Upper lobe of left lung (tissue), 6 donors: ENCODE results near the gene KHNYN. TPM values are rescaled to one million over a fixed set of nuclear protein-coding genes. Genes with fewer than 3 reads are reported as not detected.

Experiments used
- ATAC-seq, 2 donors: fragments of 200-7000 bp; cut with Tn5 transposase; one replicate each; pipeline ENCODE4 v1.9.1; 2022; ENCODE audit warnings: mild to moderate bottlenecking in 2 of 2, moderate library complexity in 2 of 2; ENCODE audit not compliant: low FRiP score in 2 of 2
- DNase-seq, 2 donors: peaks; one replicate each; pipeline ENCODE4 v3.0.0-alpha.2; 2019 to 2020
- H3K27ac ChIP-seq, 4 donors: fragments of 200-600 bp; sonication (generic); one replicate each; pipeline ENCODE4 v1.5.1; 2016 to 2019
- H3K27me3 ChIP-seq, 4 donors: fragments of 200-600 bp; sonication (generic); one replicate each; pipeline ENCODE4 v1.5.1; 2017 to 2019
- H3K36me3 ChIP-seq, 4 donors: fragments of 200-600 bp; sonication (generic); one replicate each; pipeline ENCODE4 v1.5.1; 2016 to 2019
- H3K4me1 ChIP-seq, 4 donors: fragments of 200-600 bp; sonication (generic); one replicate each; pipeline ENCODE4 v1.5.1; 2018 to 2019
- H3K4me3 ChIP-seq, 4 donors: fragments of 200-600 bp; sonication (generic); one replicate each; pipeline ENCODE4 v1.5.1; 2017 to 2019; ENCODE audit warnings: mild to moderate bottlenecking in 2 of 4, moderate library complexity in 1 of 4
- H3K9me3 ChIP-seq, 4 donors: fragments of 200-600 bp; sonication (generic); one replicate each; pipeline ENCODE4 v1.5.1; 2018 to 2019
- CTCF ChIP-seq, 6 experiments: fragments of 450-650 bp in 4 of 6; fragments of 200-600 bp in 2 of 6; sonication (generic) in 2 of 6; IDR thresholded peaks; one replicate each; pipeline ENCODE4 v1.5.1; 2016 to 2019; ENCODE audit warnings: antibody characterized with exemption in 6 of 6
- EP300 ChIP-seq, 4 donors: sonication (generic); formaldehyde crosslinking; IDR thresholded peaks; one replicate each; pipeline ENCODE4 v1.5.1; 2017; ENCODE audit warnings: antibody characterized with exemption in 4 of 4, control low read depth in 2 of 4
- POLR2A ChIP-seq, 4 donors: fragments of 450-650 bp; IDR thresholded peaks; one replicate each; pipeline ENCODE4 v1.5.1; 2016 to 2017; ENCODE audit warnings: antibody characterized with exemption in 4 of 4, mild to moderate bottlenecking in 2 of 4
- POLR2AphosphoS5 ChIP-seq, 2 donors: sonication (generic); formaldehyde crosslinking; IDR thresholded peaks; one replicate each; pipeline ENCODE4 v1.5.1; 2017; ENCODE audit warnings: antibody characterized with exemption in 2 of 2
- WGBS, 2 donors: methylation state at CpG; one replicate each; pipeline ENCODE4 v1.1.5; 2017 to 2018; 5-methylcytosine and 5-hydroxymethylcytosine counted together
- total RNA-seq, 6 donors: library from RNA; depleted of rRNA in 4 of 6; stranded (reverse); fragments of >200 nt in 4 of 6; gene quantifications; one replicate each; pipeline versions ENCODE4 v1.1.0 to v1.2.1, GENCODE V29; 2016 to 2021
- donor health status: DM: no; HTN: no; CAD: no; lungs with moderate emphysema.
- donor health status: DM: no; HTN: yes; CAD: no; lungs with severe emphysema.

Gene KHNYN
- total RNA-seq, 6 donors from 2014 or later: 43.9 to 136 (median 66.4) TPM

GRCh38 chr14:24409956-24410355 is 19.8 kb upstream of the KHNYN start:
- Histone ChIP-seq H3K4me3 (no peak overlapping the region), H3K9me3 (no peaks in the 10 kb centered on the region), H3K27me3 (no peaks in the 10 kb centered on the region), H3K36me3 (peaks cover 0 to 60% (median 20%) of the 10 kb centered on the region in 4 donors), H3K4me1 (no peaks in the 10 kb centered on the region), H3K27ac (no peak overlapping the region)
- DNase-seq: peak; percentile 10 to 46
- no peak for ATAC-seq
- 88 to 89% methylated on average over 10 of the region's 10 CpGs for WGBS, 2 donors
- no peak for TF ChIP-seq EP300 (IDR thresholded peaks at IDR 0.05)
- no peak for TF ChIP-seq CTCF (IDR thresholded peaks at IDR 0.05)
- TF ChIP-seq POLR2AphosphoS5 (IDR thresholded peaks at IDR 0.05): no peak
- no peak for TF ChIP-seq POLR2A (IDR thresholded peaks at IDR 0.05)

GRCh38 chr14:24411443-24412389 is 18.0 kb upstream of the KHNYN start:
- peaks cover 0 to 69% (median 25%) of the 10 kb centered on the region in 4 donors for H3K36me3 ChIP-seq
- WGBS, 2 donors: 64 to 68% methylated on average over 10 to 16 of the region's 16 CpGs
- DNase-seq: peak in 1 of 2 donors; percentile 49

GRCh38 chr14:24414077-24414476 is 15.7 kb upstream of the KHNYN start:
- no peaks in the 10 kb centered on the region for H3K27me3 ChIP-seq
- no peak for ATAC-seq
- DNase-seq: no peak
- H3K4me3 ChIP-seq: no peak overlapping the region
- H3K4me1 ChIP-seq: peaks cover 2 to 10% (median 5%) of the 10 kb centered on the region in 4 donors
- no peaks in the 10 kb centered on the region for H3K9me3 ChIP-seq
- WGBS, 2 donors: 93 to 100% methylated on average over 1 of the region's 1 CpG
- no peak overlapping the region for H3K27ac ChIP-seq
- peaks cover 0 to 55% (median 21%) of the 10 kb centered on the region in 4 donors for H3K36me3 ChIP-seq
- TF ChIP-seq POLR2AphosphoS5 (IDR thresholded peaks at IDR 0.05): no peak
- TF ChIP-seq EP300 (IDR thresholded peaks at IDR 0.05): no peak
- no peak for TF ChIP-seq CTCF (IDR thresholded peaks at IDR 0.05)
- no peak for TF ChIP-seq POLR2A (IDR thresholded peaks at IDR 0.05)

More at GRCh38 chr14:24411443-24412389, 18.0 kb upstream of the KHNYN start:
- TF ChIP-seq POLR2A (IDR thresholded peaks at IDR 0.05) (no peak), CTCF (IDR thresholded peaks at IDR 0.05) (peak; percentile 61 to 77 (median 66)), POLR2AphosphoS5 (IDR thresholded peaks at IDR 0.05) (no peak), EP300 (IDR thresholded peaks at IDR 0.05) (no peak)
- no peak overlapping the region for H3K27ac ChIP-seq
- ATAC-seq: peak in 1 of 2 donors; percentile 74
- H3K4me1 ChIP-seq: no peaks in the 10 kb centered on the region
- H3K27me3 ChIP-seq: no peaks in the 10 kb centered on the region
- no peaks in the 10 kb centered on the region for H3K9me3 ChIP-seq
- H3K4me3 ChIP-seq: no peak overlapping the region

DNA sequence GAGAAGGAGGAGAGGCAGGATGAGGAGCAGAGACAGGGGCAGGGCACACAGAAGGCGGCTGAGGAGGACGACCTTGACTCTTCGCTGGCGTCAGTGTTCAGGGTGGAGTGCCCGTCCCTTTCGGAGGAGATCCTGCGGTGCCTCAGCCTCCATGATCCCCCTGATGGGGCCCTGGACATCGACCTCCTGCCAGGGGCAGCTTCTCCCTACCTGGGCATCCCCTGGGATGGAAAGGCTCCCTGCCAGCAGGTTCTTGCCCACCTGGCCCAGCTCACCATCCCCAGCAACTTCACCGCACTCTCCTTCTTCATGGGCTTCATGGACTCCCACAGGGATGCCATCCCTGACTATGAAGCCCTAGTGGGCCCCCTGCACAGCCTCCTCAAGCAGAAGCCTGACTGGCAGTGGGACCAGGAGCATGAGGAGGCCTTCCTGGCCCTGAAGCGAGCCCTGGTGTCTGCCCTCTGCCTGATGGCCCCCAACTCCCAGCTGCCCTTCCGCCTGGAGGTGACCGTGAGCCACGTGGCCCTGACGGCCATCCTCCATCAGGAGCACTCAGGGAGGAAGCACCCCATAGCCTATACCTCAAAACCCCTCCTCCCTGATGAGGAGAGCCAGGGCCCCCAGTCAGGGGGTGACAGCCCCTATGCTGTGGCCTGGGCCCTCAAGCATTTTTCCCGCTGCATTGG is 14.9 kb upstream of the KHNYN start:
- Histone ChIP-seq H3K4me3 (no peak overlapping the region), H3K27ac (no peak overlapping the region), H3K27me3 (no peaks in the 10 kb centered on the region), H3K4me1 (peaks cover 2 to 10% (median 5%) of the 10 kb centered on the region in 4 donors), H3K9me3 (no peaks in the 10 kb centered on the region), H3K36me3 (peaks cover 0 to 47% (median 20%) of the 10 kb centered on the region in 4 donors)
- WGBS, 2 donors: 85 to 95% methylated on average over 11 to 15 of the region's 15 CpGs
- TF ChIP-seq POLR2AphosphoS5 (IDR thresholded peaks at IDR 0.05) (no peak), EP300 (IDR thresholded peaks at IDR 0.05) (no peak), CTCF (IDR thresholded peaks at IDR 0.05) (no peak), POLR2A (IDR thresholded peaks at IDR 0.05) (no peak)
- ATAC-seq (no peak), DNase-seq (peak; percentile 18 to 44)
